K562 (cell line): Measurements from ENCODE around the gene ARHGAP30. TPM values are rescaled to one million over a fixed set of nuclear protein-coding genes. Genes with fewer than 3 reads are reported as not detected.

Experiments
- BCL6 ChIP-seq: fragments of 250-450 bp; sonication (Bioruptor Pico); IDR thresholded peaks from 2 replicates; pipeline ENCODE4 v1.4.0; 2020
- BRCA1 ChIP-seq, 2 experiments: fragments of 450-650 bp in 1 of 2; sonication (generic) in 1 of 2; formaldehyde crosslinking in 1 of 2; IDR thresholded peaks; 2 replicates each; pipeline versions ENCODE4 v1.5.0 to v1.6.1; 2017 to 2020; ENCODE audit warnings: mild to moderate bottlenecking in 1 of 2, missing genetic modification reagents in 1 of 2
- CBX2 ChIP-seq: fragments of 200-600 bp; sonication (generic); IDR thresholded peaks from one replicate; pipeline ENCODE4 v1.6.1; 2012; ENCODE audit warnings: mild to moderate bottlenecking, low read length, inconsistent platforms; ENCODE audit not compliant: insufficient read depth, poor library complexity, severe bottlenecking
- CBX3 ChIP-seq, 2 experiments: IDR thresholded peaks; 1 replicate in 1 of 2; 2 replicates in 1 of 2; pipeline ENCODE4 v1.6.1; 2012; ENCODE audit warnings: inconsistent platforms in 2 of 2, low read length in 2 of 2, borderline replicate concordance in 1 of 2, control low read depth in 1 of 2
- ELF1 ChIP-seq: fragments of 200-800 bp; sonication (Bioruptor generic); IDR thresholded peaks from 2 replicates; pipeline ENCODE4 v1.6.1; 2016; ENCODE audit warnings: missing genetic modification characterization, missing compliant biosample characterization
- FOXK1 ChIP-seq: sonication (generic); formaldehyde crosslinking; IDR thresholded peaks from 2 replicates; pipeline ENCODE4 v1.8.0; 2022; ENCODE audit warnings: missing genetic modification reagents, mild to moderate bottlenecking, borderline replicate concordance
- HMBOX1 ChIP-seq: sonication (generic); IDR thresholded peaks from 2 replicates; pipeline ENCODE4 v1.6.1; 2016
- KDM4B ChIP-seq, 2 experiments: fragments of 450-650 bp in 1 of 2; sonication (generic) in 1 of 2; IDR thresholded peaks; 2 replicates each; pipeline ENCODE4 v1.6.1; 2016 to 2017; ENCODE audit warnings: borderline replicate concordance in 2 of 2, antibody characterized with exemption in 1 of 2, low read depth in 1 of 2, mild to moderate bottlenecking in 1 of 2
- KLF1 ChIP-seq: fragments of 450-650 bp; IDR thresholded peaks from 2 replicates; pipeline ENCODE4 v1.6.1; 2016; ENCODE audit warnings: missing genetic modification characterization, missing compliant biosample characterization
- LCOR ChIP-seq: sonication (generic); formaldehyde crosslinking; IDR thresholded peaks from 2 replicates; pipeline ENCODE4 v1.8.0; 2022; ENCODE audit warnings: mild to moderate bottlenecking, missing genetic modification reagents
- NFIX ChIP-seq: fragments of 250-450 bp; sonication (Bioruptor Pico); IDR thresholded peaks from 2 replicates; pipeline ENCODE4 v1.4.0; 2020; ENCODE audit warnings: low read depth, mild to moderate bottlenecking, moderate library complexity
- PYGO2 ChIP-seq: fragments of 450-650 bp; IDR thresholded peaks from 2 replicates; pipeline ENCODE4 v1.6.1; 2016; ENCODE audit warnings: mild to moderate bottlenecking, missing genetic modification characterization, moderate library complexity, missing compliant biosample characterization
- SMC3 ChIP-seq: conservative IDR thresholded peaks from 2 replicates; pipeline ENCODE4 v1.6.1; 2011; ENCODE audit warnings: low read depth, low read length, improper control_type of control experiment; ENCODE audit not compliant: insufficient read depth
- VEZF1 ChIP-seq: fragments of 200-800 bp; sonication (Bioruptor generic); IDR thresholded peaks from 2 replicates; pipeline ENCODE4 v1.6.1; 2017; ENCODE audit warnings: missing genetic modification characterization, missing compliant biosample characterization
- ZBTB11 ChIP-seq, 3 experiments: fragments of 200-800 bp in 1 of 3; fragments of 250-450 bp in 1 of 3; fragments of 450-650 bp in 1 of 3; sonication (Bioruptor Pico) in 1 of 3; sonication (Bioruptor generic) in 1 of 3; formaldehyde crosslinking in 1 of 3; IDR thresholded peaks; 2 replicates each; pipeline versions ENCODE4 v1.6.1 to v1.8.0; 2016 to 2022; ENCODE audit warnings: mild to moderate bottlenecking in 2 of 3, missing genetic modification characterization in 2 of 3, missing compliant biosample characterization in 1 of 3, moderate library complexity in 1 of 3
- ZNF143 ChIP-seq: sonication (generic); formaldehyde crosslinking; IDR thresholded peaks from 2 replicates; pipeline ENCODE4 v1.9.0; 2022; ENCODE audit warnings: mild to moderate bottlenecking, missing genetic modification reagents
- ZNF311 ChIP-seq: fragments of 250-450 bp; sonication (Bioruptor Pico); IDR thresholded peaks from 2 replicates; pipeline ENCODE4 v1.4.0; 2020; ENCODE audit warnings: mild to moderate bottlenecking, moderate library complexity
- ZNF584 ChIP-seq: fragments of 200-800 bp; sonication (Bioruptor generic); IDR thresholded peaks from 2 replicates; pipeline ENCODE4 v1.6.1; 2016; ENCODE audit warnings: low read depth, mild to moderate bottlenecking, missing genetic modification characterization, missing compliant biosample characterization
- polyA plus RNA-seq, 8 experiments: library from polyadenylated mRNA; depleted of rRNA in 4 of 8; stranded (reverse) in 5 of 8; unstranded in 3 of 8; fragments of >200 nt; fragmentation: Nextera tagmentation in 2 of 8; fragmentation: Illumina TruSeq in 1 of 8; extraction: Ambion mirVana in 2 of 8; extraction: Trizol in 1 of 8; gene quantifications; 2 replicates each; pipeline versions ENCODE4 v1.2.1 to v1.2.3, GENCODE V29; 2011 to 2014; ENCODE audit warnings: inconsistent platforms in 1 of 8, missing spikeins in 1 of 8
- total RNA-seq, 7 experiments: library from RNA; depleted of rRNA in 6 of 7; stranded (reverse); fragments of >200 nt in 6 of 7; fragmentation: Illumina TruSeq in 2 of 7; extraction: Trizol in 2 of 7; gene quantifications; 2 replicates each; pipeline versions ENCODE4 v1.2.1 to v1.2.3, GENCODE V29; 2011 to 2021; ENCODE audit warnings: low replicate concordance in 1 of 7

Gene ARHGAP30
- total and polyA plus RNA-seq, 9 of the 15 experiments (the other 6 are each of a cell fraction or from before 2014, with no cell fraction given), result 0.01 to 0.73 (median 0.12) TPM

- TF ChIP-seq ZBTB11 (CRISPR knock-in tag; IDR thresholded peaks at IDR 0.05), result peak in 2 of 3 experiments; percentile 76 to 96; a peak in 5 of 6 replicates
- 0 out of 2 replicates have a peak, but pooled peaks have one; percentile 24 for TF ChIP-seq BCL6
- 0 out of 2 replicates have a peak, but pooled peaks have one; percentile 14 for TF ChIP-seq ZNF311
- TF ChIP-seq FOXK1 (CRISPR knock-in tag), result no peak
- TF ChIP-seq LCOR (CRISPR knock-in tag), result peak; percentile 73; the same call in 1 of the 2 replicates
- no peak for TF ChIP-seq SMC3
- TF ChIP-seq CBX2, result no peak
- no peak for TF ChIP-seq NFIX (CRISPR knock-in tag)
- TF ChIP-seq KDM4B (IDR thresholded peaks at IDR 0.05; ENCODE audit: borderline replicate concordance in 2 of 2, low read depth in 1 of 2), result peak in 1 of 2 experiments; percentile 67; a peak in 1 of 4 replicates
- peak; percentile 47; the same call in 1 of the 2 replicates for TF ChIP-seq ZNF584 (CRISPR knock-in tag)
- TF ChIP-seq BRCA1 (IDR thresholded peaks at IDR 0.05), result no peak
- no peak for TF ChIP-seq BRCA1 (CRISPR knock-in tag; IDR thresholded peaks at IDR 0.05)
- peak; percentile 40 for TF ChIP-seq HMBOX1
- TF ChIP-seq KLF1, result peak; percentile 69; the same call in 1 of the 2 replicates
- 0 out of 2 replicates have a peak, but pooled peaks have one; percentile 33 for TF ChIP-seq PYGO2 (tag)
- TF ChIP-seq CBX3 (IDR thresholded peaks at IDR 0.05; ENCODE audit: borderline replicate concordance in 1 of 2, low read length in 2 of 2), result peak in 1 of 2 experiments; percentile 80; a peak in 2 of 3 replicates
- peak; percentile 69 for TF ChIP-seq VEZF1 (CRISPR knock-in tag)
- TF ChIP-seq ZNF143 (CRISPR knock-in tag), result no peak
- TF ChIP-seq ELF1 (tag), result peak; percentile 88
These were observed 56.0 kb downstream of the ARHGAP30 start (continued) for GRCh38 chr1:161013488-161014230.
